Cortex of kidney (tissue), 1 donor: ENCODE results near the gene SH3BP1.

Source experiments
- DNase-seq: peaks from one replicate; lab custom pipeline; 2025; lab: John Stamatoyannopoulos, UW

Gene SH3BP1

DNA sequence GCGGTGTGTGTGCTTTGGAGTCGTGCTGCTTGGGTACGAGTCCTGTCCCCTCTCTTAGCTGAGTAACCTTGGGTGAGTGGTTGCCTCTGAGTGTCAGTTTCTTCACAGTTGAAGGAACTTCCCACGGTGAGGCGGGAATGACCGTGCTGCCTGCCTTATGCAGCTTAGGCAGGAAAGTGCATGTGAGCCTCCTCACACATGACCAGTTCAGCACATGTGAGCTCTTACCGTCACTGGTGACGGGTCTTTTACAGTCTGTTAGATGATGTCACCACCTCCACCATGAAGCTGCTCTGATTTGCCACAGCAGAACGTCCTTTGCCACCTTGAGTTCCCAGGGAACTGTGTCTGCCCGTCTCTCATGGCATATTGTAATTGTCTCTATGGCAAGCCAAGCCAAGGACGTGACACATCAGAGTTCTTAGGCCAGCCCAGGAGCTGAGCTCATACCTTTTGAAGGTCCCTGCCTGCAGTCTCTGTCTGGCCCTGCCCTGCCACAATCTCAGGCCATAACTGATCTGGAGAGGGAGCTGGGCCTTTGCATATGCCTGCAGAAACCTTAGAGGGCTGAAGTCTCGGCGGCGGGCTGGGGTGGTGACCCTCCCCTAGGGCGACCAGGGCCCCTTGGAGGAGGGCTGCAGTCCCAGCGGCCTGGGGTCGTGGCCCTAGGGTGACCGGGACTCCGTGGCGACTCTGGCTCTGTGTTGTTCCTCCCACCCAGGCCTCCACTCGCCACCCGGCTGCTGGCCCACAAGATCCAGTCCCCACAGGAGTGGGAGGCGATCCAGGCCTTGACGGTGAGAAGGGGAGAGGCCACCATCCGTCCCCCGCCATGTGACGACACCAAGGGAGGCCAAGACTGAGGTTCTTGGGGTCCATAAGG lies 23.0 kb upstream of the SH3BP1 start:
- DNase-seq = no peak

- no peak for DNase-seq
Measured at GRCh38 chr22:37617431-37617830, 22.0 kb upstream of the SH3BP1 start.

DNA sequence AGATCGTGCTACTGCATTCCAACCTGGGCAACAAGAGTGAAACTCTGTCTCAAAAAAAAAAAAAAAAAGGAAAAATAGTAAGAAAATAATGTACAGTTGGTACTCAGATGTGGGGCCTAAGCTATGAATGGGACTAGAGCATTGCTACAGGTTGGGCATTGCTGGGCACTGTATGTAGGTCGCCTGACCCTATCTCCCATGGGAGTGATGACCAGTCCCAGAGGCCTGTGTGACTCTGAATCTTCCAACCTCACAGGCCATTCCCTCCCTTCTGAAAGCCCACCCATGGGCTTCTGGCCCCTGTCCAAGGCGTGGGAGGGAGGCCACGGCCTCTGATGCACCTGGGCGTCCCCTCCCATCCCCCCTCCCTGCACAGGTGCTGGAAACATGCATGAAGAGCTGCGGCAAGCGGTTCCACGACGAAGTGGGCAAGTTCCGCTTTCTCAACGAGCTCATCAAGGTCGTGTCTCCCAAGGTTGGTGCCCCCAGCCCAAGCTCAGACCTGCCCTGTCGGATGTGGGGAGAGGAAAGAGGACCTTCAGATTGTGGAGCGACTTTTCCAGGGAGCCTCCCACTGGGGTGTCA lies 21.3 kb upstream of the SH3BP1 start:
- DNase-seq = no peak

GRCh38 chr22:37618674-37619073 lies 20.8 kb upstream of the SH3BP1 start:
- no peak for DNase-seq

GRCh38 chr22:37619991-37620390 lies 19.5 kb upstream of the SH3BP1 start:
- no peak for DNase-seq

GRCh38 chr22:37621352-37621860 lies 18.1 kb upstream of the SH3BP1 start:
- no peak for DNase-seq

GRCh38 chr22:37623075-37624016 lies 16.1 kb upstream of the SH3BP1 start:
- DNase-seq = no peak

GRCh38 chr22:37624017-37624365 lies 15.5 kb upstream of the SH3BP1 start:
- no peak for DNase-seq

DNA sequence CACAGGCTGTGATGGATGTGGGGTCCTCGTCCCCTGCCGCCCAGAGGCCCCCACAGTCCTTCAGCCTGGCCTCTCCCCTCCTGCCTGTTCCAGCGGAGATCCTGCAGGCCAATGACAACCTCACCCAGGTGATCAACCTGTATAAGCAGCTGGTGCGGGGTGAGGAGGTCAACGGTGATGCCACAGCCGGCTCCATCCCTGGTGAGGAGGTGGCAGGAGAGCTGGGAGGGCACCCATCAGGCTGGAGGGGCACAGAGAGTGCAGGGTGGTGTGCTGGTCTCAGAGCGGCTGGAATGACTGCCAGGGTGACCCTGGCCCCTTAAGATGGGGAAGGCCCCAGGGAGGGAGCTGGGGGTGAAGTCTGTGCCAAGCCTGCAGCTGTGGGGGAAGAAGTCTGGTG lies 14.6 kb upstream of the SH3BP1 start:
- DNase-seq = no peak

- no peak for DNase-seq
Measured at GRCh38 chr22:37625737-37626136, 13.7 kb upstream of the SH3BP1 start.

DNA sequence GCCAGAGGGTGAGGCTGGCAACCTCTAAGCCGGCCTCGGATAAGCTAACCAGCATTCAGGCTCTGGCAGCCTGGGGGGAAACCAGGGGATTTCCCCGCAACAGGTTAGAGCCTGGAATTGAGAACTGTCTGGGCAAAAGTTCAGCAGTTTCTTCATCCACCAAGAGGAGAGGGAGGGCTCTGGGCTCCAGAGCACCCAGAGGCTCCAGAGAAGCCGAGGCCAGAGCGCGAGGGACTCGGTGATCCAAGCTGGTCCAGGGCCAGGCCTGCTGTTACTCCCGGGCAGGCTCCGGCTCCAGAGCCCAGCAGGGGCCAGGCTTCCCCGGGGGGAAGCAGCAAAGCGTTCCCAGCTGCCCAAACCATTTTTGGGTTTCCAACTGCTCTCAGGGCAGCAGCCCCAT lies 13.3 kb upstream of the SH3BP1 start:
- no peak for DNase-seq

DNA sequence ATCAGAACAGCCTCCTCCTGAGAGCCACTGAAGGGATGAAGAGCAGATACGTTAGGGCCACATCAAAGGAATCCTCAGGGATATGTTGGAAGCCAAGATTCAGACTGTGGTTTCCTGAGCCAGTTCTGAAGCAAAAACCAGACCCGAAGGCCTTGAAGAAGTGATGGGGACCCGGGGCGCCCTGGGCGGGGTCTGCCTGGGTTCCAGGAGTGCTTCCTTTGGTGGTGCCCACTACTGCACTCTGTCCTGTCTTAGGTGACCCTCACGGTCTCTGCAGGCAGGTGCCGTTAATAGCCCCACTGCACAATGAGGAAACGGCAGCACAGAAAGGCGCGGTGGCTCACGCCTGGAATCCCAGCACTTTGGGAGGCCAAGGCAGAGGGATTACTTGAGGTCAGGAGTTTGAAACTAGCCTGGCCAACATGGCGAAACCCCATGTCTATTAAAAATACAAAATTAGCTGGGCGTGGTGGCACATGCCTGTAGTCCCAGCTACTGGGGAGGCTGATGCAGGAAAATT lies 12.9 kb upstream of the SH3BP1 start:
- DNase-seq = no peak

- DNase-seq = no peak
Measured at GRCh38 chr22:37627121-37627520, 12.3 kb upstream of the SH3BP1 start.

DNA sequence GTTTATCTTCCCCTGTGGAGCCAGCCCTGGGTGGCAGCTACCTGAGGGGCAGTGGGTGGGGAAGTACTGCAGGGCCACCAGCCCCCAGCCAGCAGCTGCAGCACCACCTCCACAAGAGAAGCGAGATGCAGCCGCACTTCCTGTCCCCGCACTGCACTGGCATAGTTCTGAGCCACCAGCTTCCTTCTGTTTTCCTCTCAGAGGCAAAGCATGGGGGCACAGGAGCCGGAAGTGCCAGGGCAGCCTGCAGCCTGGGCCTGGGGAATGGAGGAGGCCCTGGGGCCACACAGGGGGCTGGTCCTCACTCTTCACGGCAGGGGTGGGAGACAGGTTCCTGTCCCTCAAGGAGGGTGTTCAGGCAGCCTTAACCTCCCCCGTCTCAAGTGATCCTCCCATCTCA lies 11.9 kb upstream of the SH3BP1 start:
- no peak for DNase-seq

DNA sequence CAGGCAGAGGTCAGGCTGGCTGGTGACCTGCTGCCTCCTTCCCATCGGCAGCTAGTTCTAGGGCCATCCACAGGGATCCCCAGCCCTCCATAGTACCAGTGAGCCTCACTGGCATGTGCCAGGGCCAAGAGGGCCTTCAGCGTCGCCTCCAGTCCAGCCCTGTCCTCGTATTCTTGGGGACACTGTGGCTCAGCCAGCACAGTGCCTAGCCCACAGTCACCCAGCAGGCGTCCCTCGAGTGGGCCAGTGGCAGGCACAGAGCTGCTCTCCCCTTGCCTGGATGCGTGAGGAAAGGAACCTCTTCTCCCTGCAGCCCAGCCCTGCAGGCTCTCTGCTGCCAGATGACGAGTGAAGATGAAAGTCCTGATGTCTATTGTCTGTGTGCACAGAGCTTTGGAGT lies 10.6 kb upstream of the SH3BP1 start:
- no peak for DNase-seq

- DNase-seq = no peak
Measured at GRCh38 chr22:37629928-37630327, 9.5 kb upstream of the SH3BP1 start.

DNA sequence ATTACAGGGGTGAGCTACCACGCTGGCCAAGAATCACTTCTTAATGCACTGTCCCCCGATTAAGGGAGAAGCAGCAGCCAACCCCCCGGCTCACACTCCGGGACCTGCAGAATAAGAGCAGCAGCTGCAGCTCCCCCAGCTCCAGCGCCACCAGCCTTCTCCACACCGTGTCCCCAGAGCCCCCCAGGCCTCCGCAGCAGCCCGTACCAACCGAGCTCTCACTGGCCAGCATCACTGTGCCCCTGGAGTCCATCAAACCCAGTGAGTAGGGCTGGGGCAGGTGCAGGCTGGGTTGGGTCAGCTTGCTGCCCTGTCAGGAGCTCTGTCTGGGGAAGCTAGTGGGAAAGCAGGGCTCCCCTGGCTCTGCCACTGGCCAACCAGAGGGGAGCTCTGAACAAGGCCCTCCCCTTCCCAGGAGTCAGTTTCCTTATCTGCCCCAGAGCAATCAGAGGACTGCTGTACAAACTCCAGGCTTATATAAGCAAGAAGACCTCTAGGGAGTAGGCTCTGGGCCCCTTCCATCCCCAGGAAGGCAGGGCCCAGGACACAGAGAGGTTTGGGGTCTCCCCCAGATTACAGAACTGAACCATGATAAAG lies 8.5 kb upstream of the SH3BP1 start:
- DNase-seq = no peak

- no peak for DNase-seq
Measured at GRCh38 chr22:37631448-37632173, 7.9 kb upstream of the SH3BP1 start.

- DNase-seq = no peak
Measured at GRCh38 chr22:37632174-37633088, 7.0 kb upstream of the SH3BP1 start.

- no peak for DNase-seq
Measured at GRCh38 chr22:37633089-37633624, 6.3 kb upstream of the SH3BP1 start.
